ENCODE measurements around the gene MLLT3.
A peak's percentile ranks its signal among the peaks of the same experiment; 100 is the strongest.

MLLT3 gene

GRCh38 chr9:20552874-20553557, 69.3 kb downstream of the MLLT3 start:
- Histone ChIP-seq H3K9ac (ENCODE audit: low read depth, low read length, poor library complexity, severe bottlenecking) (no peak overlapping the region), H3F3A (ENCODE audit: low read depth) (no peaks in the 10 kb centered on the region), H3K27me3 (ENCODE audit: insufficient read depth, low read length, poor library complexity, severe bottlenecking) (no peaks in the 10 kb centered on the region), H3K36me3 (ENCODE audit: insufficient read depth, low read length) (no peaks in the 10 kb centered on the region; the same call in 1 of the 2 replicates), H3K9me2 (replicated peaks; ENCODE audit: low read depth, low read length) (no peaks in the 10 kb centered on the region), H3K4me1 (ENCODE audit: insufficient read depth, low read length, poor library complexity, severe bottlenecking) (peaks cover 50% of the 10 kb centered on the region), H3K79me2 (ENCODE audit: insufficient read depth, low read length) (peaks cover 89% of the 10 kb centered on the region), H2AFZ (ENCODE audit: low read length) (no peak overlapping the region), H4K20me1 (ENCODE audit: insufficient read depth, low read length, poor library complexity, severe bottlenecking) (peaks cover 48% of the 10 kb centered on the region), H3K4me2 (ENCODE audit: low read depth, low read length, poor library complexity, severe bottlenecking) (peak overlapping the region; percentile 24), H3K9me3 (ENCODE audit: insufficient read depth, low read depth, low read length) (no peaks in the 10 kb centered on the region), H3K4me3 (ENCODE audit: low read length, poor library complexity, severe bottlenecking) (no peak overlapping the region)
- TF ChIP-seq CTCF (conservative IDR thresholded peaks at IDR 0.05; ENCODE audit: low read length) (peak; percentile 58), EZH2phosphoT487 (IDR thresholded peaks at IDR 0.05; ENCODE audit: borderline replicate concordance) (no peak)

GRCh38 chr9:20551835-20552234, 70.5 kb downstream of the MLLT3 start:
- H3K4me2 ChIP-seq (ENCODE audit: low read depth, low read length, poor library complexity, severe bottlenecking), result no peak overlapping the region
- H3K9me2 ChIP-seq (replicated peaks; ENCODE audit: low read depth, low read length), result no peaks in the 10 kb centered on the region
- peaks cover 89% of the 10 kb centered on the region for H3K79me2 ChIP-seq (ENCODE audit: insufficient read depth, low read length)
- H3K4me1 ChIP-seq (ENCODE audit: insufficient read depth, low read length, poor library complexity, severe bottlenecking), result peaks cover 38% of the 10 kb centered on the region
- no peak for TF ChIP-seq CTCF (conservative IDR thresholded peaks at IDR 0.05; ENCODE audit: low read length)
- TF ChIP-seq EZH2phosphoT487 (IDR thresholded peaks at IDR 0.05; ENCODE audit: borderline replicate concordance), result no peak
- H2AFZ ChIP-seq (ENCODE audit: low read length), result no peak overlapping the region
- H3K4me3 ChIP-seq (ENCODE audit: low read length, poor library complexity, severe bottlenecking), result no peak overlapping the region
- no peak overlapping the region for H3K9ac ChIP-seq (ENCODE audit: low read depth, low read length, poor library complexity, severe bottlenecking)
- no peaks in the 10 kb centered on the region for H3K27me3 ChIP-seq (ENCODE audit: insufficient read depth, low read length, poor library complexity, severe bottlenecking)
- H4K20me1 ChIP-seq (ENCODE audit: insufficient read depth, low read length, poor library complexity, severe bottlenecking), result peaks cover 38% of the 10 kb centered on the region
- H3F3A ChIP-seq (ENCODE audit: low read depth), result no peaks in the 10 kb centered on the region
- no peaks in the 10 kb centered on the region for H3K9me3 ChIP-seq (ENCODE audit: insufficient read depth, low read depth, low read length)
- H3K36me3 ChIP-seq (ENCODE audit: insufficient read depth, low read length), result no peaks in the 10 kb centered on the region; the same call in 1 of the 2 replicates

- peaks cover 92% of the 10 kb centered on the region for H3K79me2 ChIP-seq (ENCODE audit: insufficient read depth, low read length)
- no peaks in the 10 kb centered on the region for H3K9me3 ChIP-seq (ENCODE audit: insufficient read depth, low read depth, low read length)
- no peak overlapping the region for H2AFZ ChIP-seq (ENCODE audit: low read length)
- no peaks in the 10 kb centered on the region for H3K9me2 ChIP-seq (replicated peaks; ENCODE audit: low read depth, low read length)
- no peak overlapping the region for H3K4me2 ChIP-seq (ENCODE audit: low read depth, low read length, poor library complexity, severe bottlenecking)
- no peaks in the 10 kb centered on the region for H3K27me3 ChIP-seq (ENCODE audit: insufficient read depth, low read length, poor library complexity, severe bottlenecking)
- no peaks in the 10 kb centered on the region for H3F3A ChIP-seq (ENCODE audit: low read depth)
- H3K4me1 ChIP-seq (ENCODE audit: insufficient read depth, low read length, poor library complexity, severe bottlenecking), result peaks cover 37% of the 10 kb centered on the region
- TF ChIP-seq CTCF (conservative IDR thresholded peaks at IDR 0.05; ENCODE audit: low read length) (no peak), EZH2phosphoT487 (IDR thresholded peaks at IDR 0.05; ENCODE audit: borderline replicate concordance) (no peak)
- H3K9ac ChIP-seq (ENCODE audit: low read depth, low read length, poor library complexity, severe bottlenecking), result no peak overlapping the region
- H3K4me3 ChIP-seq (ENCODE audit: low read length, poor library complexity, severe bottlenecking), result no peak overlapping the region
- no peaks in the 10 kb centered on the region; the same call in 1 of the 2 replicates for H3K36me3 ChIP-seq (ENCODE audit: insufficient read depth, low read length)
- peaks cover 37% of the 10 kb centered on the region for H4K20me1 ChIP-seq (ENCODE audit: insufficient read depth, low read length, poor library complexity, severe bottlenecking)
Observed at GRCh38 chr9:20551236-20551635, 71.1 kb downstream of the MLLT3 start.

Measured in Loucy (cell line).